ENCODE measurements around the gene RAI1. TPM values are rescaled to one million over a fixed set of nuclear protein-coding genes. Genes with fewer than 3 reads are reported as not detected.

The RAI1 gene
- total and polyA plus RNA-seq, 2 of the 13 experiments (the other 11 are each of a cell fraction or from before 2014, with no cell fraction given) = 3.4 to 5.2 TPM

DNA sequence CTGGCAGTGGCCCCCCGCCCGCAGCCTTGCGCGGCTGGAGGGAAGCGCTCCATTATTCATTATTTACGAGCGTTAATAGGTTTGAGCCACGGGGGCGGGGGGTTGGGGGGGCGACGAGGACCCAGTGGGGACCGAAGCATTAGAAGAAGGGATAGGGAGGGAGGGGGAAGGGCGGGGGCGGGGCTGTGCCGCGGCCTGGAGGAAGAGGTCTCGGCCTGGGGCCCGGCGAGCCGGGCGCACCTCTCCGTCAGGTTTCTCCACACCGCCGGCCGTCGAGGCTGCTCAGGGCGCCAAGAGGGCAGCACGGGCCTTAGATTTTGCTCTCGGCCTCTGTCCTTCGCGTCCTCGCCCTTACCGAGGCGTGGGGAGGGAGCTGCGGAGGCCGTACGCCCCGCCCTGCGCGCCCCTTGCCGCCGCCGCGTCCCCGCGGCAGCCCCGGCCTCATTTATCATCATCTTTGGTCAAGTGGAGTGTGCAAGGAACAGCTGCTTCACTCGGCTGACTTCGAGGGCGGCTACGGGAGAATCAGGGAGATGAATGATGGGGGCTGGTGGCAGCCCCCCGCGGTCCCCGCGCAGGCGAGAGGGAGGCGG, 101.4 kb downstream of the RAI1 start (continued):
- TF ChIP-seq, protein P1, sequence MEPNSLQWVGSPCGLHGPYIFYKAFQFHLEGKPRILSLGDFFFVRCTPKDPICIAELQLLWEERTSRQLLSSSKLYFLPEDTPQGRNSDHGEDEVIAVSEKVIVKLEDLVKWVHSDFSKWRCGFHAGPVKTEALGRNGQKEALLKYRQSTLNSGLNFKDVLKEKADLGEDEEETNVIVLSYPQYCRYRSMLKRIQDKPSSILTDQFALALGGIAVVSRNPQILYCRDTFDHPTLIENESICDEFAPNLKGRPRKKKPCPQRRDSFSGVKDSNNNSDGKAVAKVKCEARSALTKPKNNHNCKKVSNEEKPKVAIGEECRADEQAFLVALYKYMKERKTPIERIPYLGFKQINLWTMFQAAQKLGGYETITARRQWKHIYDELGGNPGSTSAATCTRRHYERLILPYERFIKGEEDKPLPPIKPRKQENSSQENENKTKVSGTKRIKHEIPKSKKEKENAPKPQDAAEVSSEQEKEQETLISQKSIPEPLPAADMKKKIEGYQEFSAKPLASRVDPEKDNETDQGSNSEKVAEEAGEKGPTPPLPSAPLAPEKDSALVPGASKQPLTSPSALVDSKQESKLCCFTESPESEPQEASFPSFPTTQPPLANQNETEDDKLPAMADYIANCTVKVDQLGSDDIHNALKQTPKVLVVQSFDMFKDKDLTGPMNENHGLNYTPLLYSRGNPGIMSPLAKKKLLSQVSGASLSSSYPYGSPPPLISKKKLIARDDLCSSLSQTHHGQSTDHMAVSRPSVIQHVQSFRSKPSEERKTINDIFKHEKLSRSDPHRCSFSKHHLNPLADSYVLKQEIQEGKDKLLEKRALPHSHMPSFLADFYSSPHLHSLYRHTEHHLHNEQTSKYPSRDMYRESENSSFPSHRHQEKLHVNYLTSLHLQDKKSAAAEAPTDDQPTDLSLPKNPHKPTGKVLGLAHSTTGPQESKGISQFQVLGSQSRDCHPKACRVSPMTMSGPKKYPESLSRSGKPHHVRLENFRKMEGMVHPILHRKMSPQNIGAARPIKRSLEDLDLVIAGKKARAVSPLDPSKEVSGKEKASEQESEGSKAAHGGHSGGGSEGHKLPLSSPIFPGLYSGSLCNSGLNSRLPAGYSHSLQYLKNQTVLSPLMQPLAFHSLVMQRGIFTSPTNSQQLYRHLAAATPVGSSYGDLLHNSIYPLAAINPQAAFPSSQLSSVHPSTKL (CRISPR knock-in tag; IDR thresholded peaks at IDR 0.05) = no peak
- TF ChIP-seq MED8 (CRISPR knock-in tag; IDR thresholded peaks at IDR 0.05; ENCODE audit: insufficient replicate concordance) (no peak), HOXA3 (CRISPR knock-in tag; IDR thresholded peaks at IDR 0.05) (no peak), ZNF292 (CRISPR knock-in tag; IDR thresholded peaks at IDR 0.05; ENCODE audit: borderline replicate concordance, low read depth) (no peak), SNRNP70 (IDR thresholded peaks at IDR 0.05; ENCODE audit: low read depth, low read length) (no peak), HNRNPK (IDR thresholded peaks at IDR 0.05; ENCODE audit: low read depth, low read length, poor library complexity, severe bottlenecking) (peak; percentile 91)

DNA sequence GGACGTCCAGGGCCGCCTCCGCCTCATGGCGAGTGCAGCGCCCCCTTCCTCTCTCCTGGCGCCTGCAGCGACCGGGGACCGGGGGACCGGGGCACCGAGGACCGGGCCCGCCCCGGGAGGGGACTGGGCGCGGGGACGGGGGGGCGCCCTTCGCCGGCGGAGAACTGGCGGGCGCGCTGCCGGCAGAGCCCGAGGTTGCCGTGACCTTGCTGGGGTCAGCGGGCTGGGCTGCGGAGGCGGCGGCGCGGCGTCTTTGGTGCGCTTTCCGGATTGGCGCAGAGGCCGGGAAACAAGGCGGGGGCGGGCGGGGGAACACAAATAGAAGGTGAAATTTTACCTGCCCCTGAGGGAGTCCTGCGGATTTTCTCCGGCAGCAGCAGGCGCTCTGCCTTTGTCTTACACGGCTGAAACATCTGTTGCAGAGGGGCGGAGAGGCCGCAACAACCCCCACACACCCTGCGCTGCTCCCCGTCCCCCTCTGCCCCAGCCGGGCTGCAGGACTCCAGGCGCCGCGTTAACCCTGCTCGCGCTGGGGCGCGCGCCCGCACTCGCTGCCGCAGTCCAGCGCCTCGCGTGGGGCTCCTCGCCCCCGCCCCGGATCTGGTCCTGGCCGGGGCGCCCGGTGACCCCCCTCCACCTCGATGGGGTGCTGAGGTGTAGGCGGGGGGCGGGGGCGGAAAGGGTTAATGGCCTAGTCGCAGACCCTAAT, 102.0 kb downstream of the RAI1 start:
- CTCF ChIA-PET (ENCODE audit: low intra/inter-chr PET ratio, low total read pairs) = no interaction called here
- DNase-seq (ENCODE audit: low spot score) = no peak
- Histone ChIP-seq H3K4me1 (ENCODE audit: insufficient read depth, low read length) (peaks cover 72% of the 10 kb centered on the region), H3K9me3 (ENCODE audit: low read length) (no peaks in the 10 kb centered on the region), H3K36me3 (replicated peaks in 1 of 2; ENCODE audit: control insufficient read depth in 1 of 2, insufficient read depth in 2 of 2, low read length in 2 of 2) (no peaks in the 10 kb centered on the region), H4K20me1 (ENCODE audit: insufficient read depth, low read length) (peaks cover 46% of the 10 kb centered on the region), H3K27me3 (ENCODE audit: control insufficient read depth in 1 of 2, insufficient read depth in 2 of 2, low read length in 2 of 2) (no peaks in the 10 kb centered on the region), H3K27ac (ENCODE audit: extremely low read length, insufficient read depth, low read length) (peak overlapping the region; percentile 16), H3K79me2 (ENCODE audit: insufficient read depth, low read length) (peaks cover 3% of the 10 kb centered on the region), H3K9ac (ENCODE audit: insufficient read depth, low read depth, low read length) (peak overlapping the region; percentile 55), H3K4me2 (ENCODE audit: low read depth, low read length) (peak overlapping the region; percentile 79), H3K4me3 (replicated peaks in 1 of 3; ENCODE audit: insufficient read depth in 1 of 3, low read depth in 2 of 3, low read length in 3 of 3) (peak overlapping the region; percentile 60 to 74 (median 64)), H2AFZ (ENCODE audit: low read length) (no peak overlapping the region)
- ATAC-seq = peak; percentile 28
- BruUV-seq (replicated peaks) = no TSS peak
- in situ Hi-C loops (cut with HindIII; ENCODE audit: extremely low pct_ligation_motif_present, low pct_unique_long_range_greater_than_20kb) (no loop called here), intact Hi-C loops (cut with micrococcal nuclease; ENCODE audit: unreplicated experiment) (no loop called here)
- FAIRE-seq = no peak
- WGBS (ENCODE audit: low lambda C conversion rate) = 55% methylated on average over 10 of the region's 75 CpGs
- POLR2A ChIA-PET = no interaction called here
- TF ChIP-seq, protein P2, sequence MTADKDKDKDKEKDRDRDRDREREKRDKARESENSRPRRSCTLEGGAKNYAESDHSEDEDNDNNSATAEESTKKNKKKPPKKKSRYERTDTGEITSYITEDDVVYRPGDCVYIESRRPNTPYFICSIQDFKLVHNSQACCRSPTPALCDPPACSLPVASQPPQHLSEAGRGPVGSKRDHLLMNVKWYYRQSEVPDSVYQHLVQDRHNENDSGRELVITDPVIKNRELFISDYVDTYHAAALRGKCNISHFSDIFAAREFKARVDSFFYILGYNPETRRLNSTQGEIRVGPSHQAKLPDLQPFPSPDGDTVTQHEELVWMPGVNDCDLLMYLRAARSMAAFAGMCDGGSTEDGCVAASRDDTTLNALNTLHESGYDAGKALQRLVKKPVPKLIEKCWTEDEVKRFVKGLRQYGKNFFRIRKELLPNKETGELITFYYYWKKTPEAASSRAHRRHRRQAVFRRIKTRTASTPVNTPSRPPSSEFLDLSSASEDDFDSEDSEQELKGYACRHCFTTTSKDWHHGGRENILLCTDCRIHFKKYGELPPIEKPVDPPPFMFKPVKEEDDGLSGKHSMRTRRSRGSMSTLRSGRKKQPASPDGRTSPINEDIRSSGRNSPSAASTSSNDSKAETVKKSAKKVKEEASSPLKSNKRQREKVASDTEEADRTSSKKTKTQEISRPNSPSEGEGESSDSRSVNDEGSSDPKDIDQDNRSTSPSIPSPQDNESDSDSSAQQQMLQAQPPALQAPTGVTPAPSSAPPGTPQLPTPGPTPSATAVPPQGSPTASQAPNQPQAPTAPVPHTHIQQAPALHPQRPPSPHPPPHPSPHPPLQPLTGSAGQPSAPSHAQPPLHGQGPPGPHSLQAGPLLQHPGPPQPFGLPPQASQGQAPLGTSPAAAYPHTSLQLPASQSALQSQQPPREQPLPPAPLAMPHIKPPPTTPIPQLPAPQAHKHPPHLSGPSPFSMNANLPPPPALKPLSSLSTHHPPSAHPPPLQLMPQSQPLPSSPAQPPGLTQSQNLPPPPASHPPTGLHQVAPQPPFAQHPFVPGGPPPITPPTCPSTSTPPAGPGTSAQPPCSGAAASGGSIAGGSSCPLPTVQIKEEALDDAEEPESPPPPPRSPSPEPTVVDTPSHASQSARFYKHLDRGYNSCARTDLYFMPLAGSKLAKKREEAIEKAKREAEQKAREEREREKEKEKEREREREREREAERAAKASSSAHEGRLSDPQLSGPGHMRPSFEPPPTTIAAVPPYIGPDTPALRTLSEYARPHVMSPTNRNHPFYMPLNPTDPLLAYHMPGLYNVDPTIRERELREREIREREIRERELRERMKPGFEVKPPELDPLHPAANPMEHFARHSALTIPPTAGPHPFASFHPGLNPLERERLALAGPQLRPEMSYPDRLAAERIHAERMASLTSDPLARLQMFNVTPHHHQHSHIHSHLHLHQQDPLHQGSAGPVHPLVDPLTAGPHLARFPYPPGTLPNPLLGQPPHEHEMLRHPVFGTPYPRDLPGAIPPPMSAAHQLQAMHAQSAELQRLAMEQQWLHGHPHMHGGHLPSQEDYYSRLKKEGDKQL (CRISPR knock-in tag; IDR thresholded peaks at IDR 0.05; ENCODE audit: low read depth) = 0 out of 2 replicates have a peak, but pooled peaks have one; percentile 7
- TF ChIP-seq ARNT2 (CRISPR knock-in tag; IDR thresholded peaks at IDR 0.05; ENCODE audit: low read depth) (0 out of 2 replicates have a peak, but pooled peaks have one; percentile 26), SRY (CRISPR knock-in tag; IDR thresholded peaks at IDR 0.05) (peak; percentile 36; the same call in 1 of the 2 replicates), SMYD3 (CRISPR knock-in tag; IDR thresholded peaks at IDR 0.05) (no peak), SP5 (CRISPR knock-in tag; IDR thresholded peaks at IDR 0.05; ENCODE audit: borderline replicate concordance, low read depth) (0 out of 2 replicates have a peak, but pooled peaks have one; percentile 16)

Measured in HepG2 (cell line).